Esophagus muscularis mucosa (tissue), 3 donors: ENCODE measurements around the gene EFCAB11.

Experiments used
- POLR2AphosphoS5 ChIP-seq, 2 donors: sonication (generic); formaldehyde crosslinking; IDR thresholded peaks; one replicate each; pipeline ENCODE4 v1.6.1; 2017; ENCODE audit warnings: antibody characterized with exemption in 2 of 2
- TF ChIP-seq, protein P1 (sequence below), 3 experiments: fragments of 200-600 bp in 2 of 3; fragments of 450-650 bp in 1 of 3; sonication (generic) in 2 of 3; IDR thresholded peaks; one replicate each; pipeline ENCODE4 v1.5.1; 2017 to 2019; ENCODE audit warnings: antibody characterized with exemption in 3 of 3, mild to moderate bottlenecking in 2 of 3, moderate library complexity in 1 of 3

DNA sequence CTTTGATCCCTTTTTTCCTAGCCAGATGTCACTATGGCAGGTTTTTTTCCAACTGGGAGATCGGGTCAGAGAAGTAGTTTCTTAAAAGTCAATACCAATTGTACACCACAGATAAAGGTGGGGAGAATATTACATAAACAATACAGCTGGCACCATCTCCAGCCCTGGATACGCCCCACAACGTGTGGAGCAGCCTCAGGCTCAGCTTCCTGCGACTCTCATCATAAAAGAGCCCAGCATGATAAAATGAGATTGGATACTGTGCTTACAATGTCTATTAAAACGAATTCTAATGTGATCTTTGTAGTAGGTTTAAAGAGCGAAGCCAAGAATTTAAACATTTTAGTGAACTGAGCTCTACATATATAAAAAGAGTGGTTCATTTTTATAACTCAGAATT is 21.5 kb downstream of the EFCAB11 start:
- TF ChIP-seq, protein P1, sequence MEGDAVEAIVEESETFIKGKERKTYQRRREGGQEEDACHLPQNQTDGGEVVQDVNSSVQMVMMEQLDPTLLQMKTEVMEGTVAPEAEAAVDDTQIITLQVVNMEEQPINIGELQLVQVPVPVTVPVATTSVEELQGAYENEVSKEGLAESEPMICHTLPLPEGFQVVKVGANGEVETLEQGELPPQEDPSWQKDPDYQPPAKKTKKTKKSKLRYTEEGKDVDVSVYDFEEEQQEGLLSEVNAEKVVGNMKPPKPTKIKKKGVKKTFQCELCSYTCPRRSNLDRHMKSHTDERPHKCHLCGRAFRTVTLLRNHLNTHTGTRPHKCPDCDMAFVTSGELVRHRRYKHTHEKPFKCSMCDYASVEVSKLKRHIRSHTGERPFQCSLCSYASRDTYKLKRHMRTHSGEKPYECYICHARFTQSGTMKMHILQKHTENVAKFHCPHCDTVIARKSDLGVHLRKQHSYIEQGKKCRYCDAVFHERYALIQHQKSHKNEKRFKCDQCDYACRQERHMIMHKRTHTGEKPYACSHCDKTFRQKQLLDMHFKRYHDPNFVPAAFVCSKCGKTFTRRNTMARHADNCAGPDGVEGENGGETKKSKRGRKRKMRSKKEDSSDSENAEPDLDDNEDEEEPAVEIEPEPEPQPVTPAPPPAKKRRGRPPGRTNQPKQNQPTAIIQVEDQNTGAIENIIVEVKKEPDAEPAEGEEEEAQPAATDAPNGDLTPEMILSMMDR (IDR thresholded peaks at IDR 0.05) = no peak
- TF ChIP-seq POLR2AphosphoS5 (IDR thresholded peaks at IDR 0.05) = no peak
